HK-2 (cell line): Measurements from ENCODE around the gene CCDC82.

Experiments used
- DNase-seq: peaks from one replicate; pipeline ENCODE4 v3.0.0-alpha.2; 2018; ENCODE audit not compliant: unreplicated experiment

Gene CCDC82

DNA sequence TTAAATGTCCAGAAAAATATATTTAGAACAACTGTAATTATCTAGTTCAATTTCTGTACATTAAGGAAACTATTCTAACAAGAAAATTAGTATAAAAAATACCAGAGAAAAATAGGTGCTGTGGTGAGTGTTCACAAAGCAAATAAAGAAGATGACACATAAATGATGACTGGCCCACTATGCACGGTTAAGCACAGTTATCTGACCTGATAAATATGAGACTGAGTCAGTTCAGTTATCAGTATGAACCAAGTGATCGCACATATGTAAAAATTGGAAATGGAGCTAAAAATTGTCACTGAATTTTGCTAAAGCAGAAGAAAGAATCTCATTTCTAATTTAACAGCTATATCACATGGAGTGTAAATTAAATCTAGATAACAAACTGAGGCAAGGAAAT lies 27.9 kb downstream of the CCDC82 start:
- no peak for DNase-seq

DNA sequence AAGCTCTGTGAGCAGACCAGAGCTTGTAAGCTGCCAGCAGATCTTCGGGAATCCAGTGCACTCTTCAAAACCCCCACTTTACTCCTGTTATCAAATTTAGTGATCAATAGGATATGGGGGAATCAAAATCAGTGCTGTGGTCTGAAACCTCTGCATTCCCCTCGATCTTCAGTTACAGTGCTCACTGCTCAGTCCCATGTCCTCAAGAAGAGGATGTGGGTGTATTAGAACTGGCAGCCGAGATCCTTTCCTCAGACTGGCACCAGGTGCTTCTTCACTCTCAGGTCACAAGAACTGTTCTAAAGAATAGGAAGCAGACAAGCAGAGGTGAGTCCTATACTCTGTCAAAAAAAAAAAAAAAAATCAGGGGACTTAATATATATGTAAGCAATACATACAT lies 31.4 kb downstream of the CCDC82 start:
- no peak for DNase-seq

DNA sequence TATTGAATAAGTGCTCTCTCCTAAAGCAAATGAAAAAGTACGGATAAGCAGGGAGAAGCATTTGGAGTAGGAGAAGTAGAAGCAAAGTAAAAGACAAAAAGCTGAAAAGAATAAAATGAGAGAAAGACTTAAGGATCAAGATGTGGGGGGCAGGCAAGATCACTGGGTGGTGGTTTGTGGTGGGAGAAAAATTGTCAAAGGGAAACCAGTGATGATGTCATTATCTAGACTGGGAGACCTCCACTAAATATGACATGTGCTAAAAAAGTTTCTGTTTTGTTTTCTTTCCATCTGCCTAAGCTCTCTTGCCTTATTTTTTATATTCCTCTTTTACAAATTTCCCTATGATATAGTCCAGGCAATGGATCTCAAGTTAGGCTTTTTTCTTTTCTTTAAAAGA lies 31.9 kb downstream of the CCDC82 start:
- DNase-seq = no peak

DNA sequence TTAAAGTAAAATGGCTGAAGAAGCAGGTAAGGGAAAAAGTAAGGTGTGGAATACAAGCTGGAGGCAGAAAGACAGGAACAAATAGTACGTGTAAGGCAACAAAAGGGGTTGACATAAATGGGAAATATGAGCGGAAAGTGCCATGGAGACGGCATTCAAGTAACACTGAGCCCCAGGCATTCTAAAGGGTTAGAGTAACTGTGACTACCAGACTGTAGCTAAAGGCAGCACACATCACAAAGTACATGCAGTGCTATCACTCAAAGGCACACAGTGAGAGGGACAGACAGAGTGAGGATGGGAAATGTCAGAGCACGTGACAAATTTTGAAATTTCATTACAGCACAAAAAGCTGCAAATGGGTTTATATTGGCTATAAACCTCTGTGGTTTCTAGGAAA lies 32.9 kb downstream of the CCDC82 start:
- DNase-seq = no peak

DNA sequence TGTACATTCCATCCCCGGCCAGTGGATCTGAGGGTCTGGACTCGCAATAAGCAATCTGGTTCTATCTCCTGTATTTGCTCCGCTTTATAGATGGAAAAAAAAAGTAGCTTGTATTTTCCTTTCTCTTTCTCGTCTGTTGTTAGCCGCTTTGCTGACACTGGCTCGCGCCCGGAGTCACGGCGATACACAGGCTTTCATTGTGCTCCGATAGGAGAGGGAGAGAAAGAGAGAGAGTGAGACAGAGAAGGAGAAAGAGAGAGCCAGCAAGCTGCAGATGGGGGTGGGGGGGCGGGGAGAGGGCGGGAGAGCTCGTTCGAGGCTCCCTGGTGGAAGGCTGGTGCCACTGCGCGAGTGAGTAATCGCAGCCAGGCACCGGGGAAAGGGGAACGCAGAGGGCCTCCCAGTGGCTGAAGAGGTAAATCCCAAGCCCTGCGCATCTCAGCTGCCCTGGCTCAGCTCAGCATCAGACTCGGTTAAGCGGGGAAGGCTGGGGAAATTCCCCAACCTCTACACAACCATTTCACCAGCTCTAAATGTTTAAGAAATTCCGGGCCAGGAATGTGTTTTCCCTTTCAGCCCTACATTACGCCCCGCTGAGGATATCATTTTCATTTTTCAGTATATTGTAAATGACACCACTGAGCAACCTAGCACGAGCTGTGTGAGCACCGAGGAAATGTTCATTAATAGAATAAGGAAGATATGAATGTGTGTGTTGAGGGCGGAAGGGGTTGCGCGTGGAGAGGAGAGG lies 46.6 kb downstream of the CCDC82 start, which contains the start of gene MAML2:
TSS of gene MAML2 (minus strand) at position 235 of the 751 bp plus-strand sequence. CDS start 1,300 bp downstream, outside the sequence.
- peak; percentile 88 for DNase-seq

DNA sequence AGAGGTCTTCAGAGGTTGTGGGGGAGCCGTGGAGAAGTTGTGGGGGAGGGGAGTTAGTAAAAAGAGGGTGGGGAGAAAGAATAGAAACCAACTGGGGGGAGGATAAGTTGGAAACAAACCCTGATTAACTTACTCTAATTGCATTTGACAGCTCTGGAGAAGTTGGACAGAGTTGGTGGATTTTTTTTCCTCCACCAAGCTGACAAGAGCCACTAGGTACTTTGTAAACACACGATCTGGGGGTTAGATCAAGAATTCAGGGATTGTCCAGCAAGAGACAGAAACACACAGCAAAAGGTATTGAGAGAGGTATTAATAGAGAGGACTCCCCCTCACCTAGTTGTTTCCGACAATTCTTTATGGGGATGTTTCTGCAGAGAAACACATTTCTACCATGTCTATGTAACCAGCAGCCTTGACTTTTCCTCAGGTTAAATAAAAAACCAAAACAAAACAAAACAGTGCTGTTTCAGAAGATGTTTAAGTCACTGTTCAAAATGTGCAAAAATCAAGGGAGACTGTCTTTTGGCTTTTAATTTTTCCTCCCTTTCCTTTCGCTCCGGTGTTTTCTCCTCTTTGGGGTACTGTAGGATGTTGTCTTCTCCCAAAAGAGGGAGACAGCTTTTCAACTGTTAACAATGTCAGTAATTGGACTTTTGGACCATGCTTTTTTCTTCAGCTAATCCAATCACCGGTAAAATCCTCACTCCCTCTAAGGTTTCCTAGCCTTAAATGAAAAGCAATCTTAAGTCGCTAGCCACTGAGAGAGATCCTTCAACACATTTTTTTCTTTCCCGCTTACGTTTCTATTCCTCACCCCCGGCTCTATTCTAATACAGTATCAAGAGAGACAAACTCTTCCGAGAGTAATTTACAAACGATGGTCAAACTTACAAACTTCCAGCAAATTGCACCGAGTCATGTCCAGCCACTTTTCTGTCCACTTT lies 47.4 kb downstream of the CCDC82 start:
- DNase-seq = no peak

DNA sequence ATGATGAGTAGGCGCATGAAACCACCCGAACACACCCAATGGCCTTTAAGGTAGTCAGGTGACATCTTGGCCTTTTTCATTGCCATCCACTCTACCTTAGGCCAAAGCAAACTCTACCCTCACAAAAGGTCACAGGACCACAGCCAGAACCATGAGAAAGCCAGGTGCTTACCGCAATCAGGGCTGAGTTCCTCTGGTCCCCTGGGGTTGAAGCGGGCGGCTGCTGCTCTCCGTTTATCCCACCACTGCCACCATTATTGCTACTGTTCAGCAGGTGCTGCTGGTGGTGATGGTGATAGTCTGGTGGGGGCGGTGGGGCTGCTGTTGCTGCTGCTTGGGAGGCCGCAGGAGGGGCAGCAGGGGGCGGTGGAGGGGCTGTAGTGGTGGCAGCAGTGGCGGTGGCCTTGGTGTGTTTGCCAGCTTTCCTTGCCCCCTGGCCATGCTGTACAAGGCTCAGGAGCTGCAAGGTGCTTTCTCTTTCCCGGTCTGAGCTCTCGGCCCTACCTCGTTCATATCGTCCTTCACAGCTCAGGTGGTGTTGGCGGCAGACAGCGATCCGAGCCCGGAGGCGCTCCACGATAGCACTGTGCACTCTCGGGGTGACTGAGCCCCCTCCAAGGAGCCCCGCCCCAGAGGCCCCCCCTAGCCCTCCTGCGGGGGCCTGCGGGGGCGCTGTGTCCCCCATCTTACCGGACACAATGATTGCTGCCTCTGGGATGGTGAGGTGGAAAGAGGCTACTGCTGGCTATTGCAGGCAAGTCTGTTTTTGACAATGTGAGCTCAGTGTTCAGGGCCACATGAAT lies 48.3 kb downstream of the CCDC82 start:
- no peak for DNase-seq

DNA sequence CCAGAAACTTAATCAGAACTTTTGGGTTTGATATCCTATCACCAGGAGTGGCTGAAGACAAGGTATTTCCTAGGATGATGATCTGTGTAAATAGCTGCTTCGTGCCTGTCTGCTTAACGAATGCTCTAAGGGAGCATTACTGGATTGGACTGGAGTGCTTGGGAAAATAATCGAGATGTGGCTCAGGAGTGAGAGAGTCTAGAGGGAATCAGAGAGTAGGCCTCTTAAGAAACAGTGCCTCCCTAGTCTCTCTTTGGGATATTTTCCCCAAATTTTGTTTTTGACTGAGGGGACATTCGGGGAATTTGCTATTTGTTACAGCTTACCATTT lies 49.2 kb downstream of the CCDC82 start:
- DNase-seq = no peak

DNA sequence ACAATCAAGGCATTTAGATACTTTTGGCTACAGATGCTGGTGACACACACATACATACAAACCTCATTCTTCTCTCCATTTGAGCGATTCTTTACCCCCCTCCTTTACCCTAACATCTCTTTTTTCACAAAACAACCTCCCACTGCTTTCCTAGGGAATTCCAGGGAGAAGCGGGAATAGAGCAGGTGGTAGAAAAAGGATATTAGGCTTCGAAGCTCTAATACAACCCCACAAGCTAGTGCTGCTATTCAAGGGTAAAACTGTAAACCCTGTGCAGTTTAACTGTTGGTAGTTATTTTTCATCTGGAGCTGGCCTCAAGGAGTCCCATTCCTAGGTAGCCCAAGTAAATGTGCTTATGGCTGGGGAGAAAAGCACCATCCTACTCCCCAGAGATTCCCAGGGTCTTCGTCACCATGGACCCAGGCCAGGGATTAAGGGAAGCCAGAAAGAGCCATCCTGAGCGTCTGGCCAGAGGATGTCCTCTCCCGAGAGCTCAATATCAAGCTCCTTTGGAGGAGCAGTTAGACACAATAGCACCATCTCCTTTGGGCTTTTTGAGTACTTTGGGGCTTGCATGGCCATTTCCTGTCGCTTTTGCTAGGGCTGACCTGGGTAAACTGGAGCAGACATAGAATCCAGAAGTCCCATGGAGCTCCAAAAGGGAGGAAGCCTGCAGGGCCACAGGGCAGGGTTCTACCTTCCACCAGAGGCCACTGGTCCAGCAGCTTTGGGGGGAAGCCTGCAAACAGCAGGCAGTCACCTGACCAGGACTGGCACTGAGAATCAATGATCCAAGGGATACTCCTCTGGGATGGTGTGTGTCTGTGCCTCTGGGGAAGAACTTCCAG lies 49.8 kb downstream of the CCDC82 start:
- no peak for DNase-seq

DNA sequence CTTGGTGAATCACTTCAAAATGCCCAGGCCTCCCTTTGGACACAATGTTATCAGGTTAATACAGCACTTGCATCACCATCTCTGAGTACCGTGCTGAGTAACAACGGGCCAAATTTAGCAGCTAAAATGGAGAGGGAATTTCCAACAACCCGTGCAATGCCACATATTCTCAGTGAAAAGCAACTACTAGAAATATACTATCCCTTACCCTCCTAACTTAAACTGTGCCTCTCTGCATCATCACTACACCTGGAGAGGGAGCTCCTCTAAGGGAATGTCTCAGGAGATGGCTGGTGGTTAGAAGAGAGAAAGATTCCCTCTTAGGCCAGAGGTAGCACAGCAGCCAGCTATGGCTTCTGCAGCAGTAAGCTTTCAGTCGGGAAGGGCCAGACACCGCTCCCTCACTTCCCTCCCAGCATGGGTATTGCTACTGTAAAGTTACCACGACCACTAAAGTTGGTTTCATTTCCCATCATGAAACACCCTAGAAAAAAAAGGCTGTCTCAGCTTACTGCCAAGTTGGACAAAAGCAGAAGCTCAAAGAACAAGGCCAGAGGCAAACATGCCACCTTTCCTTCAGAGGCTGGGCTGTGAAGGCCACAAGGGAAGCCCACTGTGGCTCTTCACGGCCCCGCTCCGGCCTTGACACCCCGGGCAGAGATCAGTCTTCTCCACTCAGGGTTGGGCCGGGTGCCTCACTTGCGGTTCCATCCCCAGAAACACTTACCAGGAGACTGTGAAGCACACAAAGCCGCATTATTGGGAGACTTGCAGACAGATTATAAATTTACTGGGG lies 50.6 kb downstream of the CCDC82 start:
- no peak for DNase-seq

DNA sequence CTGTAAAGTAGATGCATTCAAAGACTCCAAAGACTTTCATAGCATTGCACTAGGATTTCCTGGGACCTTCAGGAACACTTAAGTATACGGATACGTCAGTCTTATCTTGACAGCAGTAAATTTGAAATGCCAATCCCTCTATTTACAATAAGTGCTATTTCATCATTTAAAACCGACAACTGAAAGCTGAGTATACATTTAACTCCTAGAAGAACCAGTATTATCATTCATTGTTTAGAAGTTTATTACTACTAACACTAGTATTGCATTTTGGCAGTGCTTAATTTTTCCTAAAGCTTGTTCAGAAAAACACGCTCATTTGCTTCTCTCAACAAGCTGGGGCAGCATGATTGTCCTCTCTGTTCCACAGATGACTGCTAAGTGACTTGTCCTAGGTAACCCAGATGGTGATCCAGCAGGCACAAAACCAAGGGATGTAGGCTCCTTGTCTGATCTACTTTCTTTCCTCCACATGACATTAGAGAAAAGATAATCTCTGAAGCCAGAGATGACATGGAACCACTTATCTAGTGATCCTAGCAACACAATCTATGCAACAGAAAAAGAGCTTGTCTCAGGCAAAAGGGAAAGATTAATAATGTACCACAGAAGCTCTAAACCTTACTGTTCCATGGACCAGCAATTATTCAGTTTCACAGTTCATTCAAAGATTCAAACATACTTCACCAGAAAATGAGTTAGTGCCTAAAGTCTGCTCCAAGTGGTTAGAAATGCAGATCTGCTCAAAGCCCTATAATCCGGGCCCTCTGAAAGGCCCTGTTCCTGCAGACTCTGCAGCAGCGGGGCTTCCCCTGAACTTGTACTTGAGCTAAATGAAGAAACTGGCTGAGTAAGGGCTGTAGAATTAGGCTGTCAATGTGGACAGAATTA lies 51.9 kb downstream of the CCDC82 start:
- no peak for DNase-seq

DNA sequence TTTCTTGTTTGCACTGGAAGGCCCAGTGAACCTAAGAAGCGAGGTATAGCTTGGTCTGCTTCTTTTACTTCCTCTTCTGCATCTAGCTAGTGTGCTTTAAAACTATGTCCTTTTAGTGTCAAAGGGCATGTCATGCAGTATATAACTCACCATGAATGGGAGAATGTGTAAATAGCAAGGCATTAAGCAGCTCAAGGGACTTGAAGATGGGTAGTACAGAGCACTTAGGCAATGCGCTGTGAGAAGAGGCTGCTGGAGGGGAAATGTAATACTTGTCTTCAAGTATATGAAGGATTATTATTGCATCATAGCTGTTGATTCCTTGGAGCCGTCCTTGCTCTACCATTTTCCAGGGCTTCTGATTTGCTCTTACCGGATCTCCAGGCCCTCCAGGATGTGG lies 54.3 kb downstream of the CCDC82 start:
- DNase-seq = no peak

DNA sequence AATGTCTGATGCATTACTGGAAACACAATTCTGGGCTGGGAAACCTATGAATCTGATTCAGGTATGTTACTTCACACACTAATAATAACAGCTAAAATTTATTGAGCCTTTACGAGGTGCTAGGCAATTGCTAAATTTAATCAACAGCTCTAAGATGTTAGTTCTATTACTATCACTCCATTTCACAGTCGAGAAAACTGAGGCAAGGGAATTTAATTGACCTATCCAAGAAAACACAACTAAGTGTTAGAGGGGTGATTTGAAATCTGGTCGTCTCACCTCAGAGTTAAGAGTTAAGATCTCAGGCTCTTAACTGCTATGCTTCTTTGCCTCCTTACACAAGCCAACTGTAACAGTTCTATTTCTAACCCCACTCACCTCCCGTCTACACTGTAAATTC lies 55.5 kb downstream of the CCDC82 start:
- DNase-seq = no peak

DNA sequence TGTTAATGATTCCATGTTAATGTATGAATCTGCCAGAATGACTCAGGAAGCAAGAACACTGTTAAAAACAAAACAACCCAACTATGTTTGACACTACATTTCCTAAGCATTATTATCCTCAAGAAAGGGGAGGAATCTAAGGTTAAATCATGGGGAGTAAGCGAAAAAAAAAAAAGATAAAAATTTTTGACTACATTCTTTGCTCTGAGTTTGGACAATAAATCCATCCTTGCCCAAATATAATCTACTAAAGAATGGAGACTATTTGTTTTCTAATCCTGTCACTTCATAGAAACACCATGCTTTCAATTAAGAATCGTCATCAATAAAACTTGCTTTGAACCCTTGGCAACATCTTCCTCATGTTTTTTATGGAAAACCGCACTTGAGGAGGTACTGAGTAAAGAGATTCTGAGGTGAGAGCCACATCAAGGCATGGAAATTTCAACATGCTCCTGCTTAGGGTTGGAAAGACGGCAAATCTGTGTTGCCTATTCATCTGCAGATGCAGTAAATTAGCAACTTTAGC lies 56.5 kb downstream of the CCDC82 start:
- DNase-seq = no peak

DNA sequence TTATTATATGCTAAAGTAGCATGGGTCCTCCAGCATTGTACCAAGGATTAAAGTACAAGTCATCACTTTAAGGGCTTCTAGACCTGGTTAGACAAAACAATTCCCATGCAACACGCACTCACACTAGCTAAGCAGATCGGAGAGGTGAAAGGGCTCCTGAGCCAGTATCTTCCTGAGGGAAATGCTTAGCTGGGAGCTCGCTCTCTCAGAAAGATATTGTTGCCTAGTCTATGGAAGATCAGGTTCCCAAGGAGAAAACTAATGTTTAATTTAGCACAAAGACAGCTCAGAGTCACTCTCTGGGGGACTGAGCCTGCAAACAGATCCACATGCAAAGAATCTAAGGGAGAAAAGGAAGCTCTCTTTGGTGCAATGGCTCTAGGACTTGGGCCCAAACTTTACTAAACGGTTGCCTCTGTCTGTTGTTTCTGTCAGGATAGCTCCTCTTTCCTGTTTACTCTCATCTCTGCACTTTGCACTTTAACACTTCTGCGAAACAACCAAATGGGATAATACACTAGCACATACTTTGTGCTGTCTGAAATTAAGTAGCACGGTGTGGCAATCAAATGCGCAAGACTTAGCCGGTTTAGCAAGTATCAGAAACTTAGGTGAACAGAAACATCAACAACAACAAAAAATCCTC lies 57.5 kb downstream of the CCDC82 start:
- DNase-seq = no peak

DNA sequence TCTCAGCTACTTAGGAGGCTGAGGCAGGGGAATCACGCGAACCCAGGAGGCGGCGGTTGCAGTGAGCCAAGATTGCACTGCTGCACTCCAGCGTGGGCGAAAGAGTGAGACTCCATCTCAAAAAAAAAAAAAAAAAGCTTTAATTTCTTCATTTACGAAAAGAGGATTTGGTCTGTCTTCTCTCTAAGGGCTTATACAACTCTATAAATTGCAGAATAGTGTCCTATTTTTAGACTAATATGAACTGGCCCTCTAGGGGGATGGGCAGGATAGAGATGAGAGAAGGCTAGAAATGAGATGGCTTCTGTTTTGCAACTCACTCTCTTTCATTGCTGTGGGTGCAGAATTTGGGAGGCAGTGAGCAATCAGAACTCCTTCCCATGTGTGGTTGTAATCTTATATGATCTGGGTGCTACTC lies 58.0 kb downstream of the CCDC82 start:
- DNase-seq = no peak

DNA sequence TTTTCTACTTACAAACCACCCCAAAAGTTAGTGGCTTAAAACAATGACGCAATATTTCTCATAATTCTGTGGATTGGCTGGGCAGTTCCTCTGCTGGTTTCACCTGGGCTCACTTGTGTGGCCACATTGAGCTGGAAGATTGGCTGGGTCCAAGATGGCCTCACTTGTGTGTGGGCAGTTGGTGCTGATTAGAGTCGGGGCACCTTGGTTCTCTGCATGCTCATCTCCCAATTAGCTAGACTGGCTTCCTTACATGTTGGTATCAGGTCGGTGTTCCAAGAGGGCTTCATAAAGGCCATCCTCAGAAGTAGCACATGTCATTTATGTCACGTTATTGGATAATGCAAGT lies 59.2 kb downstream of the CCDC82 start:
- DNase-seq = no peak

DNA sequence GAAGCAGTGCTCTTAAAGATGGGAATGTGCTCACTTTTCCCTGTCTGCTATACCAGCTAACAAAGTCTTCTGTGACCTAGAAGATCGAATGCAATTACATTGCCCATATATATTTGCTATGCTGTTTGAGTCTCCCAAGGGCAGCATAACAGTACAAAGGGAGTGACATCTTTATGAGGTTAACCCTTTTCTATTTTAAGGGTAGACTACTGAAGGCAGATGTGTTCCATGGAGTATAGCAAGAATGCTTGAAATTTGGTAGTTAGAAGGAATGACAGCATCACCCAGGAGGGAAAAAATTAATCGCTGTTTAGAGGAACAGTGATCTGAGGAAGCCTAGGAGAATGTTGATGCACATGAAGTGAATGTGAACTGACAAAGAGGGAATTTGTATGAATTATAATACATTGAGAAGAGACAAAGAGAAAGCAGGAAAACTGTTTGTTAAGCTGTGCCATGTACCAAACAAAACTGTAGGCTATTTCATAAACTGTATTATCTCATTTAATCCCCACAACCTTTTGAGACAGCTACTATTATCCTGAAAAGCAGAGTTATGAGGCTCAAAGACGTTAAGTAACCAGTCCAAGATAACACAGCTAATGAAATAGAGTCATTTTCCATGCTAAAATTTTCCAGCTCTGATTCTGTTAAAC lies 59.7 kb downstream of the CCDC82 start:
- DNase-seq = no peak
